ENCODE data around the gene IFT43.
A peak's percentile ranks its signal among the peaks of the same experiment; 100 is the strongest.

The IFT43 gene

GRCh38 chr14:76080025-76080424 is 94.5 kb downstream of the IFT43 start:
- peak in 19 of 51 donors; percentile 16 to 49 (median 29) for DNase-seq

- peak in 4 of 51 donors; percentile 12 to 38 (median 29) for DNase-seq
Measured at GRCh38 chr14:76080471-76080870, 94.9 kb downstream of the IFT43 start.

- peak in 4 of 51 donors; percentile 7 to 23 (median 13) for DNase-seq
Measured at GRCh38 chr14:76081642-76082041, 96.1 kb downstream of the IFT43 start.

DNA sequence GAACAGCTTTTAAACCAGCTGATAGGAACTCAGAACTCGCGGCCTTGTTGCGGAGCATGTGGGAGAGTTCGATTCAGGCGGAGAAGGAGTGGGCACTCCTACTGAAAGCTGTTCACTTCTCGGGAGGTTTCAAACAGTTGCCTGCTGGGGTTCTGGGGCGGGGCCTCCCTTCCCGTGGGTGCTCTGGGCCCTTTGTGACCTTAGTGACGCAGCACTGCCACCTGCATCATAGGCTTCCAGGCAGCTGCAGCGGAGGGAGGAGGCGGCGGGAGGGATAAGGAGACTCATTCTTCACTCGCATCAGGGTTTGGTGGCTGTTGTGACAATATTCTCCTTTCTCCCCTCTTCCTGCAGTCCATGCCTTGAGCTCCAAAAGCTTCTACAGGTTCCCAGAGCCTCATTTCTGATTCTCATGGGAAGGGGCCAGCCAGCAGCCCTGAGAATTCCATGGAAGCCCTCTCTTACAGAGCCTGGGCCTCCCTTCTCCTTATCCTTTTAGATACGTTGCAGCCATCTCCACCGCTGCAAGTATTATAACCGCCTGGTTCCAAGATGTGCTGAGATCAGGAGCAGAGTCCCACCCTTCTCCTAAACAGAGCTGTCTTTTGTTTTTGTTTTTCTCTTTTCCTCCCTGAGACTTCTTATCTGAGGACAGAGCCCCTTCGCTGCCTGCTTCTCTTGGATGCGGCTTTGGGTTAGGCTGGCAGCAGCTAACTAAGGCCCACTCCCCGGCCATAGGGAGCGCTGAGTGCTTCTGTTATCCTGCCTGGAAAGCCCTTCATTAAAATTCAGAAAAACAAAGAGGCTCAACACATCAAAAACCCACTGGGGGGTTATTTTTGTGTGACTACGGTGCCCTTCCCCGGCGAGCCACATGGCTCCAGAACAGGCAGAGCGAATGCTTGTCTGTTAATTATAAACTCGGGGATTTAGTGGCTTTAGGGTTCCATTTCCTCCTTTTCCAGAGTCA is 98.5 kb downstream of the IFT43 start:
- DNase-seq, result peak in 4 of 51 donors; percentile 13 to 18 (median 15)

GRCh38 chr14:76085358-76085757 is 99.8 kb downstream of the IFT43 start:
- no peak for DNase-seq

DNA sequence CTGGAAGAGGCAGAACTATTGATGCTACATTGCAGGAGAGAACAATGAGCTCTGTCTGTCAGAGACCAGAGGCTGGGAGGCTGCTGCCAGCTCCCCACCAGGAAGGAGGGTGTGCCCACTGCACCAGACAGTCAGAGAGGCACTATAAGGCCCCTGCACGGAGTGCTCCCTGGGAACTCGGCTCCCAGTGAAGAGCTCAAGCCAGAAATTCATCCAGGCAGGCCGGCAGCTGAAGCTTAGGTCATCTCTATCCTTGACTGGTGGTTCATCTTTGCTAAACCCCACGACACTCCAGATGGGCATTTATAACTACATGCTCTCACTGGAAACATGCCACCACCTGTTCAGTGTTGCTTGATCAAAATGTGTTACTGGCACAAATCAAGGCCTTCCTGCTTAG is 101.1 kb downstream of the IFT43 start:
- peak in 20 of 51 donors; percentile 5 to 52 (median 24) for DNase-seq

DNA sequence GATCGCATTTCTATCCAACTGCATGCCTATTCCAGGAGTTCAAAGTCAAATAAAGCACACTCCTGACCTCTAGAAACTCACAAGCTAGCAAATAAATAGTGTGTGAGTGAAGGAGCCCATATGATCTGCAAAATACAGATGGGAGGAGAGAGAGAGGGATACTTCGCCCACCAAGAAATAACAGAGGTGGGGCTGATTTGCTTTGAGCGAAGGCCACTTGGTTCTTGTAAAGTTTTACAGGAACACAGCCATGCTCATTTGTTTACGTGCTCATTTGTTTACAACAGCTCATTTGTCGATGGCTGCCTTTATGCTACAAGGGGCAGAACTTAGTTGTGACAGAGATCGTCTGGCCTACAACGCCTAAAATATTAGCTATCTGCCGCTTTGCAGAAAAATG is 102.8 kb downstream of the IFT43 start:
- no peak for DNase-seq

DNA sequence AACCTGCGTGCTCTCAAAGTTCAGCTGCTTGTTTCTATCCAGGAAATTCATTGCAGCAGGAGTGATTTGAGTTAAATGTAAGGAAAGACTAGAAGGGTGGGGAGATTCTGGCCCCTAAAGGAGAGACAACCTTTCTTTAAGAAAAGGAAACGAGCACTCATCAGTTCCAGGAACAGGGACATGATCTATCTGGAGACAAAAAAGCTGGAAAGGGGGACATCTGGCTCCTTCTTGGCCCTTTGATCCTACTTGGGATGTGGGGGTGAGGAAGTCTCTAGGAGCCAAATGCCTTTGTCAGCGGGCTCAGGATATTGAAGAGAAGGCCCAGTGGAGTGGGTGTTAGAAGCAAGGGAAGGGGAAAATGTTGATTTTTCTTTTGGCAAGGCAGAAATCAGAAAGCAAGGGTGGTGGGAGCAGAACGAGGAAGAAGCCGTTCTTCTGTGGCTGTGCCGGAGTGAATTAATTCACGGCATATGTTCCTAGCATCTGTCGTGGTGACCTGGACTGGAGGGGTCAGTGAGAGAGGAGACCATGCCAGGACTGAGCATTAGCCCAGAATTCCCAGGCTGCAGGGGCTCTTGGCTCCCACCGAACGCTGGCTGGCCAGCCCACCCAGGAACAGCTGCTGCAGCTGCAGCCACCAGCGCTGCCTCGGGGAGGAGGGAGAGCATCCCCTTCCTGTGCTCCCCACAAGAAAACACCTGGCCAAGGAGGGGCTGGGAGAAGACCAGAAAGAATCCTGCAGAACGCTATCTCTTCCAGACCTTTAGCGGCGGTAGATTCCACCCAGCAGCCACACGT is 103.4 kb downstream of the IFT43 start:
- no peak for DNase-seq

DNA sequence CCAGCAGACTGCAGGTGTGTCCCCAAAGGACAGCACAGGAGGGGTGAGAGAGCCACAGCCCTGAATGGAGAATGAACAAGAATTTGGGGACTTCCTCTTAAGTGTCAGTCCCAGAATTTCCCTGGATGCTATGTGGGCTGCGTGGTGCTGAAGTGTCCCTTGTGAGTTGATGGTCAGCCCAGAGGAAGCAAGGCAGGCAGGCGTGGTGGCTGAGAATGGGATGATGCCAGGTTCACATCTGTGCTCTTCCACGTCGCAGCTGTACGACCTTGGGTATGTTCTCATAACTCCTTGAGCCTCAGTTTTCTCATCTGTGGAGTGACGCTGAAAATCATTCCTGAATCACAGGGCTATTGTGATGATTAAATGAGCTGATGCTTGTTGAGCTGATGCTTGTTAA is 104.0 kb downstream of the IFT43 start:
- no peak for DNase-seq

- DNase-seq, result peak in 15 of 51 donors; percentile 5 to 60 (median 24)
Measured at GRCh38 chr14:76090616-76091391, 105.2 kb downstream of the IFT43 start.

DNA sequence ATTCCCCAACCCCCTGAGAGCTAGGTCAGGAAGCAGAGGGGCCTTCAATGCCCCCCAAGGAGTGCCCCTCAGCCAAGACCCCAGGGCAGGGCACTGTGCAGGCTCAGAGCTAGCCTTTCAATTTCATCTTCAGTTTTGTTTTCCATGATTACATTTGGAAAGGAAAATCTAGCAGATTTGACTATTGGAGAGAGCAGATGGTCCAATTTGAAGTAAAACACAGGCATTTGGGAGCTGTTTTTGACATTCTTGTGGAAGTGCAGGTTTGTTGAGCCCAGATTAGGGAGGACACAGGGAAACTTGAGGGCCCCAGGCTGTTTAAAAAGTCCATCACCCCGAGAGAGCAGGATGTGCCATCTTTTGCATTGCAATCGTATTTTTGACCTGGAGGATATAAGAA is 107.5 kb downstream of the IFT43 start:
- no peak for DNase-seq

DNA sequence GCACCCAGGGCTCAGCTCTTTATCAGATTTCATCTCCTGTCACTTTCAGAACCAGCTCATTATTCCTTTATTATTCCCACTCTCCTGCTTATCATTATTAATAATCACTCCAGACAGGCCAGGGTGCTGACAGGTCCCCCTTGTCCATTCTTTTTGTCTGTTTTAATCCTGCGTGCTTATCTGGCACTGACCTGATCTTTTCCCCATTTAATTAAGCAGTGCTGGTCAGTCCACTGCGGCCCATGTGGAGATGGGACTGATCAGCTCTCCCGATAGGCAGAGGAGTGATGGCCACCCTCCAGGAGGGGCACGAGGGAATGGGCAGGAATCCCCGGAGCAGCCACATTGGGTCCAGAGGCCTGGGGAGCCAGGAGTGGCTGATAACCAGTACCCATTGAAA is 110.7 kb downstream of the IFT43 start:
- DNase-seq, result no peak

DNA sequence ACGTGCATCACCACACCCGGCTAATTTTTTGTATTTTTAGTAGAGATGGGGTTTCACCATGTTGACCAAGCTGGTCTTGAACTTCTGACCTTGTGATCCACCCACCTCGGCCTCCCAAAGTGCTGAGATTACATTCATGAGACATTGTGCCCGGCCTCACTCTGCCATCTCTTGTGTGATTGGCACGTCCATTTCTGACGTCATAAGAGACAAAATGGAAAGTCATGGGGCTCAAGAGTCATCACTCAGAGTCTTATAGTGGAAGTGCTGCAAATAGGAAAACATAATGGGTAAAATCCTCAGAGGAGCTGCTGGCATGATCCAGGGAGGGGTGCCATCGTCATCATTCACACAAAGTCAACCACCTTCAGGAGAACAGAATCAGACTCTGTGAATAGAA is 112.0 kb downstream of the IFT43 start:
- DNase-seq, result no peak

DNA sequence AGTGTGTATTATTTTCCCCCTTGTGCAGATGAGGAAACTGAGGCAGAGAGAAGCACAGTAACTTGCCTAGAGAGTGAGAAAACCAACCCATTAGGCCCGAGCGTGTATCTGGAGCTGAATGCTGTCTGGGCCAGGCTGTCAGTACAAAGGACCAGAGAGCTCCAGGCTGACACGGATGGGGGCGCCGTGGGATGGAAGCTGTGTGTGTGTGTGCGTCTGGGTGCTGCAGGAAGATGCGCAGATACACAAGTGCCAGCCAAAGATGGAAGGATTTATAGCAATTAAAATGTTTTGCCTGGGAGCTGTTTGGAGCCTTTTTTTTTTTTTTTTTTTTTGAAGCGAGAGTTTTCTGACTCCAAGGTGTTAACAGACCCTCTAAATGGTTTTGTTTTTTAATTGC is 112.5 kb downstream of the IFT43 start:
- no peak for DNase-seq

- no peak for DNase-seq
Measured at GRCh38 chr14:76098916-76099675, 113.5 kb downstream of the IFT43 start.

- no peak for DNase-seq
Measured at GRCh38 chr14:76100236-76100635, 114.7 kb downstream of the IFT43 start.

GRCh38 chr14:76101391-76102379 is 116.1 kb downstream of the IFT43 start:
- DNase-seq, result no peak

GRCh38 chr14:76104802-76105355 is 119.3 kb downstream of the IFT43 start:
- DNase-seq, result no peak

GRCh38 chr14:76106188-76106587 is 120.6 kb downstream of the IFT43 start:
- no peak for DNase-seq
